Activated CD8-positive, alpha-beta memory T cell treated with anti-CD3 and anti-CD28 coated beads, Interleukin-2, amount 50 U/mL, for 1 hour (primary cell): ENCODE results near the gene ARRDC3.
"Not testable (repeated sequence)": the region's sequence is repeated elsewhere in the genome, so short reads cannot be mapped to it uniquely, and the experiment has no call there.

Source experiments
- DNase-seq: peaks from one replicate; pipeline ENCODE4 v3.0.0-alpha.2; 2020; ENCODE audit errors: extremely low read depth

The ARRDC3 gene

DNA sequence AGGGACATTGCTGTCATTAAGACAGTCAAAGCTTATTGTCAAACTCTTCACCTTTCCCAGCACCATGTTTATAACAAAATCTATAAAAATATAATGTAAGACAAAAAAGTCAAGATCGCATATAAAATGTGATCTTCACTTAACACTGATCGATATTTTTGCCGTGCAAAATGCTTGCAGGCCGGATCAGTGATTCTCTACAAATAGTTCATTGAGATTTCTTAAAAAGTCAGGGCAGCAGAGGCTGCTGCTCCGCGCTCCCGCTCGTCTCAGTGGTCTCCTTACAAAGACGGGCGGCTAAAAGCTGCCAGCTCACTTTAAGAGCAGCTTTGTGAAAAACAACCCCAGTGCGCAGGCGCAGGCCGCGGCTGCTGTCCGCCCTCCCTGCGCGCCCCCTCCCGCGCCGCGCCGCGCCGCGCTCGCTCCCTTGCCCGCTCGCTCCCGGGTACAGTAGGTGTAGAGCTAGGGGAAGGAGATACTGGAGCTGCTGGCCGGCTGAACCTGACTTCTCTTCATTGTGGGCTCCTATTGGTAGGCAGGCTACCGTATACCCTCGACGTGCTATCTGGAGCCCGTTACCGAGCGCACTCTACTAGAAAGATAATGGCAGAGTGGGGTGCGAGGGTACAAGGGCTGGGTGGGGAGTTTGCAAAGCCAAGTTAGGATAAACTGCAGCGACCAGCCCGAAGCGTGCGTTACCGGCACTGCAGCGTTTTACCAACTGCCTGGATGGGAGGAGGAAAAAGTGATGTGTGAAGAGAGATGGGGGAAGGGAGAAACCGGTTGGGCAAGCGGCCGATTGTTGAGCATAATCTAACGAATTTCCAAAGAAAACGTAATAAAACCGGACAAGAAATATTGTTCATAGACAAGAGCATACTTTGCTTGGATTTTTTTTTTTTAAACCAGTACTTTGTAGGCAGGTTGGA, at the start of gene ARRDC3:
Gene ARRDC3, minus strand, starts transcription at position 291 of the 929 bp plus-strand sequence. Its CDS starts 225 bp downstream, at position 66.
- peak; percentile 90 for DNase-seq

- no peak for DNase-seq
Measured at GRCh38 chr5:91430949-91431348, 47.8 kb upstream of the ARRDC3 start.

DNA sequence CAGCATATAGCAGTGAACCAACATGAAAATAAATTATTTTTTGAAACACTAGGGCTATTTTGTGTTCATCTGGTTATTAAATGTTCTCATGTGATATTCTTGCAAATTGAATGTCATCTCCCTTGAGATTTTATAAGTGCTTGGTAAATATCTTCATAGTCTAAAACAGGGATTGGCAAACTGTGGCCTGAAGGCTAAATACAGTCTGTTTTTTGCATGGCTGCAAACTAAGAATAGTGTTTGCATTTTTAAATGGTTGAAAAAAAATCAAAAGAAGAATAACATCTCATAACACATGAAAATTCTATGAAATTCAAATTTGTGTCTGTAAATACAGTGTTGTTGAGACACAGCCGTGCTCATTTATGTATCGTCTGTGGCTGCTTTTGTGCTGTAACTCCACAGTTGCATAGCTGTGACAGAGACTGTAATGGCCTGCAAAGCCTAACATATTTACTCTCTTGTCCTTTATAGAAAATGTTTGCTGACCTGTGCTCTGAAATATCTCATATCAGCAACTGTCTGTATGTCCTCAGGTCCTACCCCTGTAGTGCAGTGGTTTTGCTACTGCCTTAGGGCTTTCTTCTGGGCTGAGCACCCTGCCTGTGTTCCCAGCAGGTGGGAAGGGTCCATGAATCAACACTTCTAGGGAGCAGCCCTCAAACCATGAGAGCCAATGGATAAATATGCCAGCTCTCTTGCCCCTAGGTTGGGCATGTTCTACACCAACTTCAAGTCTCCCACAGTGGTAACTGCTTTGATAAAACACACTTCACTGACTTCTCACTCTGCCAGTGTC, 41.7 kb upstream of the ARRDC3 start:
- no peak for DNase-seq

DNA sequence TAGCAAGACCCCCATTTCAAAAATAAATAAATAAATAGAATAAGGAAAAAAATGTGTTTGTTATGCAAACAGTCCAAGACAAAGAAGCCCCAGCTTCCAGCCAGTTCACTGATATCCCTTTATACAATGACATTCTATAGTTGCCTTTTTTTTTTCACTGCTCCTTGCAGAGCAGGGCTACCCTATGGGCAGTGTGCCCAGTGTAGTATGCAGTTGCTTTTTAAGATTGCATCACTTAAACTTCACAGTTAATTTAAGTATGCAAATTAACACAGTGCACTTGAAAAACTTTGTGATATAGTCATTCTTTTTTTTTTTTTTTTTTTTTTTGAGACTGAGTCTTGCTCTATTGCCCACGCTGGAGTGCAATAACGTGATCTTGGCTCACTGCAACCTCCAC, 40.8 kb upstream of the ARRDC3 start:
- DNase-seq: no peak

DNA sequence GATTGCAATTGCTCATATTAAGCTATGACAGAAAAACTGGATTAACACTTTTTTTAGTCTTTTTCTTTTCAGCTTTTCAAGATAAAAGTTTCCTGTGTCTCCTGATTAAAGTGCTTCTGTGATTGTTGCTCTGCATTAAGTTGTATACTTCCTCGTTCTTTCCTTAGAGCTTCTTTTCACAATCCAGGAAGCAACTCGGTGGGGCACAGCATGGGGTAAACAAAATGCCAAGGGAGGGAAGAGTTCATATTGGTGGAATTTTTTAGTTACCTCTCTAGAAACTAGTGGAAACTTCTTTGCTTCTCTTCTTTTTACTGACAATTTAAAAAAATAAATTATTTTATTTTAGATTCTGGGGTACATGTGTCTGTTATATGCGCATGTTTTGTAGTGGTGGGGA, 37.8 kb upstream of the ARRDC3 start:
- no peak for DNase-seq

DNA sequence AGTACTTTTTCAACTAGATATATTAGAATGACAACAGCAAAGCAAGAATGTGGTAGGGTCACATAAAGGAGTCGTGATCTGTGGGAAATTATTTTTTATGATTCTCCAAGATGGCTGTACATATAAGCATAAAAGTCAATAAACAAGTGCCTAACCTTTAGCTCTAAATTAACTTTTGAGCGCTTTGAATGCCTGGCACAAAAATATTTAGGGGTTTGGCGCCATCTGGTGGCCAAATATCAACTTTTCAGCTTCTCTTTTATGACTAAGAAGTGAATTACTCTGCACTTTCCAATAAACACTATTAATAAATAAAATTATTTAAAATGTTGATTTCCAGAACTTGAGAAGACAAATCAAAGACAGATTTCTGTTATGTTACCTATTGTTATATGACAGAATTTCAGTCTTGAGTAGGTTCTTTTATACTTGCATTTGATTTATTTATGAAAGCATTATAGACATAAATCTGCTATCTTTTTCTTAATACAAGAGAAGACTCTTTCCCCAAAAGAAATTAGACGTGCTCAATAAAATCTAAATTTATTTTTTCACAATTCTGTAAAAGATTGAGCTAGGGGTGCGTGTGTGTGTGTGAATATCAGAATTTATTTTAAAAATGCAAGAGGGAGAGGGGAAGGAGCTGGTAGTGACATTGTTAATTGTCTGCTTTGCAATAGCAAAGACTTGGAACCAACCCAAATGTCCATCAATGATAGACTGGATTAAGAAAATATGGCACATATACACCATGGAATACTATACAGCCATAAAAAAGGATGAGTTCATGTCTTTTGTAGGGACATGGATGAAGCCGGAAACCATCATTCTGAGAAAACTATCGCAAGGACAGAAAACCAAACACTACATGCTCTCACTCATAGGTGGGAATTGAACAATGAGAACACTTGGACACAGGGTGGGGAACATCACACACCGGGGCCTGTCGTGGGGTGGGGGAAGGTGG, 36.7 kb upstream of the ARRDC3 start:
- peak; percentile 19 for DNase-seq

GRCh38 chr5:91419136-91419535, 36.0 kb upstream of the ARRDC3 start:
- DNase-seq: no peak

- DNase-seq: no peak
Measured at GRCh38 chr5:91418158-91418557, 35.0 kb upstream of the ARRDC3 start.

- no peak for DNase-seq
Measured at GRCh38 chr5:91417219-91417618, 34.1 kb upstream of the ARRDC3 start.

DNA sequence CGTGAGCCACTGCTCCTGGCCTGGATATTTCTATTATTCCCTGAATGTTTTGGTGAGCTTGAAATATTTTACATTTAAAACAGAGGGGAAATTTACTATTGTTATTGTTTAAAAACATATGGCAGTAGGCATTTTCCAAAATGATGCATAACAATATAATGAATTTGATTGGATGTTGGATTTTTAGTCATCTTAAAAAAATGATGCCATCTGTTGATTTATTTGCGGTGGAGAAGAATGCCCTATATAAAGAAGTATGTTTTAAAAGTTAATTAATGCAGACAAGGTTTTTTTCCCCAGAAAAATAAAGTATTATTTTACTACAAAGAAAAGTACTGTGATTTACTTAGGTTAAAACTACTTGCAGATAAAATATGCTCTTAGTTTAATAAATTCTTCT, 33.4 kb upstream of the ARRDC3 start:
- no peak for DNase-seq

- DNase-seq: no peak
Measured at GRCh38 chr5:91409304-91409703, 26.2 kb upstream of the ARRDC3 start.

DNA sequence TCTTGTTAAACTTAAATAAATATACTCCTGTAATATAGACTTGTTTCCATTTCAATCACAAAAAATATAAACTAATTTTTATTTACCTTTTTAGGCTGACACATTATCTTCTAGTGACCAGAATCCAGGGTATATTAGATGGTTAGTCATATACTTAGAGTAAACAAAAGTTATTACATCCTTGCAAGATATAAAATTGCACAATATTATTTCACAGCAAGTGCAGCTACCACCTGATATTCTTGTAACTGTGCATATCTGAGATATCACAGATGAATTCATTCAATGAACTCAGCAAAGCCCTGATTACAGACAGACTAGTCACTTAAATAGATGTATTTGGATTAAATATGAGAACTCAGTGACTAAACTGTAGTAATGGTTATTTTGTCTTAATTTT, 25.6 kb upstream of the ARRDC3 start:
- DNase-seq: no peak

DNA sequence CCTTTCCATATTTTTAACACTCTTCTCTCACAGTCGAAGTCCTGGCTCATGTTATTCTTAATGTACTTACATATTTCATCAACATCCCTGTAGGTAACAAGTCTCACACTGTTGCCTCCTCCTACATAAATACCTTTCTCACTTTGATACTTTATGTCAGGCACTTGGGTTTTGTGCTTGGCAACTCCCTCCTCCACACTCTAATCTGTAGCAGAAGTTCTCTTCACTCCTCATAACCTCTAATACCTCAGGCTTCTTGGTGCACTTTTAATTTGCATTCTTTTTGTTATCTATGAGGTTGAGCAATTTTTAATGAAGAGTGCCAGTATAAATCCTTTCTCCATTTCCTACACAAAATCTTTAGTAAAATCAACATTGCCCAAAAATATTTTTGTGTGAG, 24.1 kb upstream of the ARRDC3 start:
- DNase-seq: no peak

- DNase-seq: no peak
Measured at GRCh38 chr5:91403438-91403837, 20.3 kb upstream of the ARRDC3 start.

DNA sequence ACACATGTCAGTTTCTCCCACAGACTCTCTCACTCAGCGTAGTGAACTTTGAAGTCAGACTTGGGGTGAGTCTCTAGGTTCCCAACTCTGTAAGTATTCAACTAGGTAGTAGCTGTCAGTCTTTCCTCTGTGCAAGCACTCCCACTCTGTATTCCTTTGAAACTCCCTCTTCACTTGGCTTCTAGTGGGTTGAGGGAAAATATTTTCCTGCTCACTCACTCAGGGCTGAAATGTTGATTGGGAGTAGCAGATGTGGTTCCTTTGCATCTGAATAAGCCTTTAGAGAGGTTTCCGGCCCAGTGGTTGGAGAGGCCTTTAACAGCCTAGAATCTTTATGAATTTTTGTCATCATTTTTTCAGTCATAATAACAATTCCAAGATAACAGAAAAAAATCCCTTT, 18.1 kb upstream of the ARRDC3 start:
- no peak for DNase-seq

DNA sequence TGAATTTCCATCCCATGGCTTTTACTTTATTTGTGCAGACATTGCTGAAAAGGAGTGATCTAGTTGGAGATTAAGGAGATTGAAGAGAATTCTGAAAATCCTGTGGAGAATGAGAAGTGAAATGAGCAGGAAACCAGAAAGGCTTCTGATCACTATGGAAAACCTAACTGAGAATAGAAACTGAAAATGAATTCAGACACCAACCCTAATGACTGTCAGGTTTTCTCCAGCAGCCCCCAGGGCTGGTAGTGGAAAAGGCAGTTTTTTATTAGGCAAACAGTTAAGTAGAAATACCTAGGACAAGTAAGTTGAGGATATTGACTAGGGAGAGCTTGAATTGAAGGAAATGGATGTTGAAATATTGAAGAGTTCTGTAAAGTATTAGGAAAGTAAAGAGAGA, 14.7 kb upstream of the ARRDC3 start:
- no peak for DNase-seq

- DNase-seq: no peak
Measured at GRCh38 chr5:91390268-91390667, 7.2 kb upstream of the ARRDC3 start.

DNA sequence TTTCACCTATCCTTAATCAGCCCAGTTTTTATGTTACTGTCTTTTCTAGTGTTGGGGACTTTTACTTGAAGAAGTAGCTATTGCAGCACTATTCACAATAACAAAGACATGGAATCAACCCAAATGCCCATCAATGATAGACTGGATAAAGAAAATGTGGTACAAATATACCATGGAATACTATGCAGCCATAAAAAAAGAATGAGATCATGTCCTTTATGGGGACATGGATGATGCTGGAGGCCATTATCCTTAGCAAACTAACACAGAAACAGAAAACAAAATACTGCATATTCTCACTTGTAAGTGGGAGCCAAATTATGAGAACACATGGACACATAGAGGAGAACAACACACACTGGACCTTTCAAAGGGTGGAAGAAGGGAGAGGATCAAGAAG, 6.4 kb upstream of the ARRDC3 start:
- not testable (repeated sequence) for DNase-seq

DNA sequence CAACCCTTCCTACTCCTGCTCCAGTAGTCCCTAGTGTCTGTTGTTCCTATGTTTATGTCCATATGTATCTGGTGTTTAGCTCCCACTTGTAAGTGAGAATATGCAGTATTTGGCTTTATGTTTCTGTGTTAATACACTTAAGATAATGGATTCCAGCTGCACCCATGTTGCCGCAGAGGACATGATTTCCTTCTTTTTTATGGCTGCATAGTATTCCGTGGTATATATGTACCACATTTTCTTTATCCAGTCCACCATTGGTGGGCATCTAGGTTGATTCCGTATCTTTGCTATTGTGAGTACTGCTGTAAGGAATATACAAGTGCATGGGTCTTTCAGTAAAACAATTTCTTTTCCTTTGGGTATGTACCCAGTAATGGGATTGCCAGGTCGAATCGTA, 5.2 kb upstream of the ARRDC3 start:
- no peak for DNase-seq

DNA sequence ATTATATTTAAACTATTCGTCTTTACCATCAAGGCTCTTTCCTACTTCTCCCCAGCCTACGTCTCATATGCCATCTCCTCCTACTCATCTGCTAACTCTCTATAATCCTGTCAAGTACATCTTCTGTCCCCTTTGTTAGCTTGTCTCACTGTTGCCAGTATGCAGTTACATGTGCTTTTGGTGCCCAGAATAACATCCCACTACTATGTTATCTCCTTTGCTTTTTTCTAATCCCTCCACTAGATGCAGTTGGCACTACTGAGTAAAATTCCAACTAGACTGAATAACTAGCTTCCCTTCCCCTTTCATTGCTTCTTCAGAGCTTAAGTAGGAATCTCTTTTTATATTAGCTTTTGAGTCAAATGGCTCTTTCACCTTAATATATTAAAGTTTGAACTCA, 3.0 kb upstream of the ARRDC3 start:
- DNase-seq: no peak

DNA sequence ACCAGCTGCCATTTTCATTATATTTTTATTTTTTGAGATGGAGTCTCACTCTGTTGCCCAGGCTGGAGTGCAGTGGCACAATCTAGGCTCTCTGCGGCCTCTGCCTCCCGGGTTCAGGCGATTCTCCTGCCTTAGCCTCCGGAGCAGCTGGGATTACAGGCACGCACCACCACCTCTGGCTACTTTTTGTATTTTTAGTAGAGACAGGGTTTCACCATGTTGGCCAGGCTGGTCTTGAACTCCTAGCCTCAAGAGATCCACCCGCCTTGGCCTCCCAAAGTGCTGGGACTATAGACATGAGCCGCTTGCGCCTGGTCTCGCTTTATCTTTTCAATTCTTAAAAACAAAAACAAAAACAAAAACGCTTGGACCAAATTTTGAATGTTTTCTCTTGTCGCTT, 2.5 kb upstream of the ARRDC3 start:
- DNase-seq: not testable (repeated sequence)
